ENCODE data around the gene ARMCX6. TPM values are rescaled to one million over a fixed set of nuclear protein-coding genes. Genes with fewer than 3 reads are reported as not detected.
A peak's percentile ranks its signal among the peaks of the same experiment; 100 is the strongest.
"Not testable (repeated sequence)": the region's sequence is repeated elsewhere in the genome, so short reads cannot be mapped to it uniquely, and the experiment has no call there.

Gene ARMCX6
- total RNA-seq, 3 donors from 2014 or later (not counting 1 experiment from before 2014, with no cell fraction given) = 44.3 to 61.7 (median 44.4) TPM

DNA sequence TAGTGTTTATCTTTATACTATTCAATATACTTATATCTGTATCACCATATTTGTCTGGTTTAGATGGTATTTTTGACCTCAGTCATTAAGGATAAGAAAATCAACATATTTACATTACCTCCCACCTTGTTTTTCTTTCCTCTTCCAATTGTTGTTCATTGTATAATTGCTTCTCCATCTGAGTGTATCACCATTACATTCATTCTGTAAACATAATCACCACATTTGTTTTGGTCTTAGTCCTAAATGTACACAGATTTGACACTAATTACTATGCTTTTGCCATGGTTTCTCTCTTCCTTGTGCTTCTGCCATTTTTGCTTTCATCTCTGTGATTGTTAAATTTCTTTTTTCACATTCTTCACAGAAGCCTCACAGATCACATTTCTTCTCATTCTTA is 12.7 kb downstream of the ARMCX6 start:
- Mint-ChIP-seq H3K9me3 (no peaks in the 10 kb centered on the region), H3K36me3 (no peaks in the 10 kb centered on the region), H3K27me3 (ENCODE audit: low read depth in 2 of 2) (peaks cover 6 to 21% of the 10 kb centered on the region in 2 donors), H3K4me3 (no peak overlapping the region), H3K4me1 (no peaks in the 10 kb centered on the region), H3K27ac (no peak overlapping the region)
- Histone ChIP-seq H3K36me3 (ENCODE audit: control insufficient read depth, insufficient read depth, low read length) (no peaks in the 10 kb centered on the region), H3K27me3 (ENCODE audit: control insufficient read depth, insufficient read depth, low read length) (no peaks in the 10 kb centered on the region), H3K9me3 (ENCODE audit: control insufficient read depth, insufficient read depth, low read length) (no peaks in the 10 kb centered on the region), H3K27ac (ENCODE audit: low read length) (no peak overlapping the region), H3K4me3 (ENCODE audit: low read length) (no peak overlapping the region), H3K4me1 (ENCODE audit: control insufficient read depth, insufficient read depth, low read length) (no peaks in the 10 kb centered on the region)
- intact Hi-C loops (cut with micrococcal nuclease) = no loop called here
- DNase-seq (no peak), ATAC-seq (no peak)
- TF ChIP-seq, protein P1, sequence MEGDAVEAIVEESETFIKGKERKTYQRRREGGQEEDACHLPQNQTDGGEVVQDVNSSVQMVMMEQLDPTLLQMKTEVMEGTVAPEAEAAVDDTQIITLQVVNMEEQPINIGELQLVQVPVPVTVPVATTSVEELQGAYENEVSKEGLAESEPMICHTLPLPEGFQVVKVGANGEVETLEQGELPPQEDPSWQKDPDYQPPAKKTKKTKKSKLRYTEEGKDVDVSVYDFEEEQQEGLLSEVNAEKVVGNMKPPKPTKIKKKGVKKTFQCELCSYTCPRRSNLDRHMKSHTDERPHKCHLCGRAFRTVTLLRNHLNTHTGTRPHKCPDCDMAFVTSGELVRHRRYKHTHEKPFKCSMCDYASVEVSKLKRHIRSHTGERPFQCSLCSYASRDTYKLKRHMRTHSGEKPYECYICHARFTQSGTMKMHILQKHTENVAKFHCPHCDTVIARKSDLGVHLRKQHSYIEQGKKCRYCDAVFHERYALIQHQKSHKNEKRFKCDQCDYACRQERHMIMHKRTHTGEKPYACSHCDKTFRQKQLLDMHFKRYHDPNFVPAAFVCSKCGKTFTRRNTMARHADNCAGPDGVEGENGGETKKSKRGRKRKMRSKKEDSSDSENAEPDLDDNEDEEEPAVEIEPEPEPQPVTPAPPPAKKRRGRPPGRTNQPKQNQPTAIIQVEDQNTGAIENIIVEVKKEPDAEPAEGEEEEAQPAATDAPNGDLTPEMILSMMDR (IDR thresholded peaks at IDR 0.05) = no peak

DNA sequence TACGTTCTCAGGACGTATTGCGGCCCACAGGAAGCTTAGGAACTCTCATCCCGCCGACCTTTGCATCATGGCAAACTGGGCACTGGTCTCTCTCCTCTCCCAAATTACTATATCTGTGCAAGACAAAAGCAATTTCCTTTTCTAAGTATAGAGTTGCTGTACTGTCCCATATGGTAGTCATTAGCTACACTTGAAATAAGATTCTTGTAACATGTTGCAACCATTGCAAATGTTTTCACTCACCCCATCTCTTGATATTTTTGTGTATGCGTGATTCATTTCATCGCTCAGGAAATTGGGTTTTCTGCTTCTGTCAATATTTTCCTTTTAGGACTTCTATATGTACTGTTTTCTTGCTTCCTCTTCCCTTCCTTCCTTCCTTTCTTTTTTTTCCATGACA is 15.7 kb downstream of the ARMCX6 start:
- TF ChIP-seq, protein P1 (IDR thresholded peaks at IDR 0.05) = no peak
- DNase-seq (no peak), ATAC-seq (no peak)
- H3K27ac ChIP-seq (ENCODE audit: low read length) = no peak overlapping the region
- no peaks in the 10 kb centered on the region for H3K36me3 Mint-ChIP-seq
- H3K27ac Mint-ChIP-seq = no peak overlapping the region
- no peaks in the 10 kb centered on the region for H3K36me3 ChIP-seq (ENCODE audit: control insufficient read depth, insufficient read depth, low read length)
- intact Hi-C loops (cut with micrococcal nuclease) = no loop called here
- no peaks in the 10 kb centered on the region for H3K9me3 ChIP-seq (ENCODE audit: control insufficient read depth, insufficient read depth, low read length)
- no peak overlapping the region for H3K4me3 Mint-ChIP-seq
- no peak overlapping the region for H3K4me3 ChIP-seq (ENCODE audit: low read length)
- H3K4me1 ChIP-seq (ENCODE audit: control insufficient read depth, insufficient read depth, low read length) = no peaks in the 10 kb centered on the region
- no peaks in the 10 kb centered on the region for H3K4me1 Mint-ChIP-seq
- H3K9me3 Mint-ChIP-seq = no peaks in the 10 kb centered on the region
- H3K27me3 Mint-ChIP-seq (ENCODE audit: low read depth in 2 of 2) = peaks cover 1 to 25% of the 10 kb centered on the region in 2 donors
- WGBS (ENCODE audit: insufficient coverage) = no CpG with 5 or more reads among the region's 7 CpGs
- H3K27me3 ChIP-seq (ENCODE audit: control insufficient read depth, insufficient read depth, low read length) = no peaks in the 10 kb centered on the region

DNA sequence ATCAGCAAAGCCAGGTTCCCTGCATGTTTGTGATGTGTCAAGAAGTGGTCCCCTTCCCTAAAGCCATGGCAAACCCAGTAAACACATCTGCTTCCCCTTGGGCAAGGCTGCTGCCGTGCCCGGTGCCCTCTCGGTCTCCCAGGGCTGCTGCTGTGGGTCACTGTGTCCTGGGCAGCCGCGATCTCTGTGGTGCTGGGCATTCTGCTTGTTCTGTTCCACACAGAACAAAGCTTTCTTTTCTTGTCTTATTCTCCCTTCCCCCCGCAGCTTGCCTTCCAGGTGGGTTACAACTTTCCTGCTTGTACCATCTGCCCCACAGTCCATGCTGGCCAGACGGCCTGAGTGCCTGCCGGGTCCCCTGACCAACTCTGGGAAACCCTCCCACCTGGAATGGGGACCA is 18.2 kb downstream of the ARMCX6 start:
- not testable (repeated sequence) for DNase-seq; H3K36me3 ChIP-seq (ENCODE audit: control insufficient read depth, insufficient read depth, low read length); ATAC-seq; H3K27me3 ChIP-seq (ENCODE audit: control insufficient read depth, insufficient read depth, low read length); H3K4me3 Mint-ChIP-seq; H3K36me3 Mint-ChIP-seq; H3K9me3 Mint-ChIP-seq; H3K4me1 ChIP-seq (ENCODE audit: control insufficient read depth, insufficient read depth, low read length); H3K4me3 ChIP-seq (ENCODE audit: low read length); H3K4me1 Mint-ChIP-seq; H3K27ac Mint-ChIP-seq; H3K9me3 ChIP-seq (ENCODE audit: control insufficient read depth, insufficient read depth, low read length); H3K27ac ChIP-seq (ENCODE audit: low read length)
- intact Hi-C loops (cut with micrococcal nuclease) = loop anchor here (5.0 kb wide), 5 partner anchors 158 to 1263 kb away; no protein-coding TSS in a partner anchor
- 86% methylated on average over 5 of the region's 8 CpGs for WGBS (ENCODE audit: insufficient coverage)
- H3K27me3 Mint-ChIP-seq (ENCODE audit: low read depth in 2 of 2) = peaks cover 9 to 35% of the 10 kb centered on the region in 2 donors

DNA sequence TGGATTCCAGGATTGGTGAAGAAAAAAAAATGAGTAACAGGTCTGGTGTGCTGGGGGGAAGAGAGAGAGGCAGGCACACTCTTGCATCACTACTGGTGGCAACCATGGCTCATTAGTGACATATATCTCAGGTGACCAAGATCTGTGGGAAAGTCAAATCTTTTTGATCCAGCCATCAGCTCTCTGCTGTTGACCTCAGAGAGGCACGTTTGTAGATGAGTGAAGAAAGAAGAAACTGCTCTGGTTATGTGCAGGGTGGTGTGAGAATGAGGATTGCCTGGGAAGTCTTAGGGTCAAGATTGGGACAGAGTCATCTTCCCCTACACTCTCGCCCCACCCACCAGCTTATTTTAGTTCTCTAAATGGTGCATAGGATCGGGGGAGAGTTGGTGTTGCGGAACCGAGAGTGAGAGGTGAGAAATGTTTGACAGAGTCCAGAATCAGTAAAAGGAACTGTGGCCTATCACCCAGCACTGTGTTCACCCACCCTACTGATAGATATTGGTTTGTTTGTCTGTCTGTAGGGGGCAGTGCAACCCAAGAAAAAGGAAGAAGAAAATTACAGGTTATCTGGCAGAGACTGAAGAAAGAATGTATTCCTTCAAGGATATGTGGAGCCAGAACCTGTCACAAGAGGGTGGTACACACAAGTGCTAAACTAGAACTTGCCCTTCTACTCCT is 21.9 kb downstream of the ARMCX6 start:
- no peak overlapping the region for H3K4me3 ChIP-seq (ENCODE audit: low read length)
- 13% methylated on average over 3 of the region's 5 CpGs for WGBS (ENCODE audit: insufficient coverage)
- no peak overlapping the region for H3K27ac ChIP-seq (ENCODE audit: low read length)
- no peaks in the 10 kb centered on the region for H3K9me3 ChIP-seq (ENCODE audit: control insufficient read depth, insufficient read depth, low read length)
- no peaks in the 10 kb centered on the region for H3K9me3 Mint-ChIP-seq
- H3K36me3 ChIP-seq (ENCODE audit: control insufficient read depth, insufficient read depth, low read length) = no peaks in the 10 kb centered on the region
- DNase-seq (peak in 1 of 2 donors; percentile 78), ATAC-seq (peak; percentile 75 to 83 (median 81))
- no peaks in the 10 kb centered on the region for H3K4me1 ChIP-seq (ENCODE audit: control insufficient read depth, insufficient read depth, low read length)
- no peaks in the 10 kb centered on the region for H3K36me3 Mint-ChIP-seq
- no peak overlapping the region for H3K4me3 Mint-ChIP-seq
- H3K27me3 ChIP-seq (ENCODE audit: control insufficient read depth, insufficient read depth, low read length) = no peaks in the 10 kb centered on the region
- no peak overlapping the region for H3K27ac Mint-ChIP-seq
- intact Hi-C loops (cut with micrococcal nuclease) = loop anchor here (5.0 kb wide), 5 partner anchors 161 to 1266 kb away; no protein-coding TSS in a partner anchor
- H3K4me1 Mint-ChIP-seq = no peaks in the 10 kb centered on the region
- TF ChIP-seq, protein P1 (IDR thresholded peaks at IDR 0.05) = peak; percentile 67
- peaks cover 15 to 23% of the 10 kb centered on the region in 2 donors for H3K27me3 Mint-ChIP-seq (ENCODE audit: low read depth in 2 of 2)

Other genes starting within 250 kb of the ARMCX6 start
- gene BTK, start 231.8 kb downstream of the ARMCX6 start, total RNA-seq = 10 to 100 TPM in 1 of 3 donors, 1 to 10 TPM in 2; 4.4 to 48.2 (median 9.0) TPM
- gene RPL36A, start 227.0 kb downstream of the ARMCX6 start, total RNA-seq = 100 to 1,000 TPM in 1 of 3 donors, 10 to 100 TPM in 2; 88.0 to 108 (median 91.5) TPM
- 10 to 100 TPM; 34.9 to 71.9 (median 47.9) TPM for gene GLA, start 210.1 kb downstream of the ARMCX6 start, total RNA-seq
- gene HNRNPH2, start 209.8 kb downstream of the ARMCX6 start, total RNA-seq = 10 to 100 TPM; 47.3 to 56.1 (median 52.9) TPM
- gene ARMCX4, start 132.5 kb downstream of the ARMCX6 start, total RNA-seq = 1 to 10 TPM; 7.9 to 9.2 (median 8.5) TPM
- gene ARMCX1, start 67.5 kb downstream of the ARMCX6 start, total RNA-seq = under 1 TPM; 0.18 to 0.31 (median 0.27) TPM
- gene ARMCX3, start 5.2 kb upstream of the ARMCX6 start, total RNA-seq = 10 to 100 TPM; 55.9 to 89.1 (median 64.7) TPM
- 1 to 10 TPM; 1.9 to 2.4 (median 2.1) TPM for gene ARMCX2, start 41.9 kb upstream of the ARMCX6 start, total RNA-seq